Activated CD4-positive, alpha-beta T cell treated with anti-CD3 and anti-CD28 coated beads, Interleukin-2, amount 50 U/mL, for 16 hours (primary cell): Measurements from ENCODE around the gene MRPL21.

Experiments
- DNase-seq: peaks from one replicate; pipeline ENCODE4 v3.0.0-alpha.2; 2020

Gene MRPL21

DNA sequence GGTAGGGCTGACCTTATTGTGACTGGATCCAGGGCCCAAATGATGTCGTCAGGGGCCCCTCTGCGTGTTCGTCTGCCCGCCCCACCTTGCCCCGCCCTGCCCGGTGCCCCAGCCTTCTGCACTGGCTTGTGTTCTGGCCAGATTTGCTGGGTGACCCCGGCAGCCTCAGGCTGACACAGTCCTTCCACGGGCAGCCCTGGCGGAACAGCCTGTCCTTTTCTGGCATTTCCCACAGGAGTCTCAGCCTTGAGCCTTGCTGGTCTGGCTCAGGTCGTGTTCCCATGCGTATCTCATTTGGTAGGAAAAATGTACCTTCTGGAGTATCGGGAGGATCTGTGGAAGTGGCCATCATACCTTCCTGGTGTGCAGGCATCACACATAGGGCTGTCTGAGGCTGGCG lies 31.0 kb upstream of the MRPL21 start:
- no peak for DNase-seq

DNA sequence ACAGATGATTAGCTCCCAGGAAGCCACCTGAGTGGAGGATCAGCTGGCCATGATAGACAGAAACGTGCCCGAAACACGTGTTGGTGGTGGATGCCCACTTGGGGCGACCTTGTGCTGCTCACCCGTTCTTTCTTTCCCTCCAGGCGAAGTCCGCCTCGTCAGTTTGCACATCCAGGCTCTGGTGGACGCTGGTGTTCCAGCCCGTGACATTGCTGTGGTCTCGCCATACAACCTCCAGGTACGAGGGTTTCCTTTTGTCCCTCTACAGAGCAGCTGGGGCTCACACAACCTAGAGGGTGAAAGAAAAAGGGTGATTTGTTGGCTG lies 30.7 kb upstream of the MRPL21 start:
- no peak for DNase-seq

DNA sequence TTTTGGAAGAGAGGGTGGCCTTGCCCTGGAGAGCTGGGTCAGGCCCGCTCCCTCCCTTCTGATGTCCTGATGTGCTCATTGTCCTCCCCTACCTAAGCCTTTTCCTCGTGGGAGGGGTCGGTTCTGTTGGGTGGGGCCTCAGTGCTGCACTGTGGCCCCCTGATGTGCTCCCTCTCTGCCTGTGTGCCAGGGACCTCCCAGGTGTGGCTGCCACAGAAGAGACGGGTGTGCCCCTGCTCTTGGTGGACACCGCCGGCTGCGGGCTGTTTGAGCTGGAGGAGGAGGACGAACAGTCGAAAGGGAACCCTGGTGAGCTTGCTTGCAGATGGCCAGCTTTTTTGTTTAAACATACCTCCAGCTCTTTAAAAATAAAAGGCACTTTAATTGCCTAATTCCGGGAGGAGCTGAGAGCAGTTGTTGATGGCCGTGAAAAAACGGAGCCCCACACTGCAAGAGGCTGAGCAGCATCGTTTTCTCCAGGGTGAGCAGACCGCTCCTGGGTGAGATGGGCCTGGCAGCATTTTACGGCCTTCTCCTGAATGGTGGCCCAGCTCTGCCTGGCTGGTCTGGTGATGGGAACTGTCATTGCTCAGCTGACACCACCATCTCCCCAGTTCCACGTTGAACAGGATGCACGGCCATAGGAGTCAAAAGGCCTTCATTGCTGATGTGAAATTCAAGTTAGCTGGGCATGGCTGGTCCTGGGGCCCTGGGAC lies 30.1 kb upstream of the MRPL21 start:
- no peak for DNase-seq

DNA sequence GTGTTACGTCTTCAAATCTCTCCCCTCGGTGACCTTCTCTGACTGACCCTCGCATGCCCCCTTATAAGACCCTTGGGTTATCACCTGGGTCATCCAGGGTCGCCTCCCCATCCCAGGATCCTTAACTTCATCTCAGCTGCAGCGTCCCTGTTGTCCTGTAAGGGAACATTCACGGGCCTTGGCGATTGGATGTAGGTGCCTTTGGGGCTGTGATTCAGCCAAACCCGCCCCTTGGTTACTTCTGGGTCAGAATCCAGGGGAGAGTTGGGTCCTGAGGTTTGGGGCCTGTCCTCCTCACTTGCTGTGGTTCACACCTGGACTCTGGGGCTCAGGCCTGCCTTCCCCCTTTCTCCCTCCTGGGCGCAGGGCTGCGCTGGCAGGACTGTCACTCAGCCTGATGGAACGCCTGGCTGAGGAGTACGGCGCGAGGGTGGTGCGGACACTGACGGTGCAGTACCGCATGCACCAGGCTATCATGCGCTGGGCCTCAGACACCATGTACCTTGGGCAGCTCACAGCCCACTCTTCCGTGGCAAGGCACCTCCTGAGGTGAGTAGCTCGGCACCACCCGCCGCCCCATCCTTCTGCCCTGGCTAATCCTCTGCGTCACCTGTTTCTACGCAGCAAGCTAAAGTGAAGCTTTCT lies 29.4 kb upstream of the MRPL21 start:
- DNase-seq = no peak

DNA sequence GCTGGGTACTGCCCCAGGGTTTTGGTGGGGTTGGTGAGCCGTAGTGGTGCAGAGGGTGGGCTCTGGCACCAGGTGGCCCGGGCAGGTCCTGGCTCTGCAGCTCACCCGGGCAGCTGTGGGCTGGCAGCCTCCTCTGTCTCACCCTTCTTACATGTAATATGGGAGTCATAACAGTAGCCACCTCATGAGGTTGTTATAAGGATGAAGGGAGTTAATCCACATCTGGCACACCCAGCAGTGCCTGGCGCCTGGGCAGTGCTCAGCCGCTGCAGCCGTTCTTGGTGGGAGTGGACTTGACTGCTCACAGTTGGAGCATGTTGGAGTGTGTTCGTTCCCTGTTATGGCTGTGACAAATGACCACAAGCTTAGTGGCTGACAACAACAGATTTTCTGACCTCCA lies 28.7 kb upstream of the MRPL21 start:
- DNase-seq = no peak

DNA sequence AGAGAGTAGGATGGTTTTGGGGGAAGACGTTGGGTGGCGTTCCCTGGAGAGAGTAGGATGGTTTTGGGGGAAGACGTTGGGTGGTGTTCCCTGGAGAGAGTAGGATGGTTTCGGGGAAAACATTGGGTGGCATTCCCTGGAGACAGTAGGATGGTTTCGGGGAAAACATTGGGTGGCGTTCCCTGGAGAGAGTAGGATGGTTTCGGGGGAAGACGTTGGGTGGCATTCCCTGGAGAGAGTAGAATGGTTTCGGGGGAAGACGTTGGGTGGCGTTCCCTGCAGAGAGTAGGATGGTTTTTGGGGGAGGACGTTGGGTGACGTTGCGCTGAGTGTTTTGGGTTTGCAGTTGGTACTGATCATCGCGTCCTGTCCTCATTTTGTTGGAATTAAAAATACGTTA lies 28.3 kb upstream of the MRPL21 start:
- no peak for DNase-seq

DNA sequence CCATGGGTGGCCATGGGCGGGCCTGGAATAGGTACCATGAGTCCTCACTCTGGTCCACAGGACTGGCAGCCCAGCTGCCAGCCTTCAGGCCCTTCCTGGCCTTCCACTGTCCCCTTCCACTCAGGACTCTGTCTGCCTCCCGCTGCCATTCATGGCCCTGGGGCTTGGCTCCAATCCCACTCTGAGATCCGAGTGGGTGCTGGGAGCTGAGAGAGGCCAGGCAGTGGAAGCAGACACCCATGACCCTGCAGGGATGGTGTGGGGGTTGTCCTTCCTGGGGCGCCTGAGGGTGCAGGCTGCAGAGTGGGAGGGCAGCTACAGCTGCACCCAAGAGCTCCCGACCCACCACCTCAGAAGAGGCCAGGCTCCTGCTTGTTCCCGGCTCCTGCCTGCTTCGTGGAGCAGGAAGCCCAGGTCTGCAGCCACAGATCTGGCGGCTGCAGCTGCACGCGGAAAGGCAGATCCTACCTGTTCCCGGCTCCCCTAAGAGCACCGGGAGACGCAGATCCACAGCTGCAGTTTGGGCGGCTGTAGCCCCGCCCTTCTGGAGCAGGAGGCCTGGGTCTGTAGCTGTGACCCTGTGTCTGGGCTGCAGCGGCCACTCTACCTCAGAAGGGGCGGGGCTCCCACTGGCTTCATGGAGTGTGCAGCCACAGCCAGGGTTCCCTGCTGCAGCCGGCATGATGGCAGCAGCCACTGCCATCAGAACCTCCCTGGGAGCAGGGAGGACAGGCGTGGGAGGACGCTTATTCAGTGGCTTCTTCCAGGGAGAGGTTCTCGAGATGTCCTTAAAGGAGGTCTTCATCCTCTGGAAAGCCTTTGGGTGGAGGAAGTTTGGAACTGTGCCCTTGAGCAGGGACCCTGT lies 27.6 kb upstream of the MRPL21 start:
- no peak for DNase-seq

DNA sequence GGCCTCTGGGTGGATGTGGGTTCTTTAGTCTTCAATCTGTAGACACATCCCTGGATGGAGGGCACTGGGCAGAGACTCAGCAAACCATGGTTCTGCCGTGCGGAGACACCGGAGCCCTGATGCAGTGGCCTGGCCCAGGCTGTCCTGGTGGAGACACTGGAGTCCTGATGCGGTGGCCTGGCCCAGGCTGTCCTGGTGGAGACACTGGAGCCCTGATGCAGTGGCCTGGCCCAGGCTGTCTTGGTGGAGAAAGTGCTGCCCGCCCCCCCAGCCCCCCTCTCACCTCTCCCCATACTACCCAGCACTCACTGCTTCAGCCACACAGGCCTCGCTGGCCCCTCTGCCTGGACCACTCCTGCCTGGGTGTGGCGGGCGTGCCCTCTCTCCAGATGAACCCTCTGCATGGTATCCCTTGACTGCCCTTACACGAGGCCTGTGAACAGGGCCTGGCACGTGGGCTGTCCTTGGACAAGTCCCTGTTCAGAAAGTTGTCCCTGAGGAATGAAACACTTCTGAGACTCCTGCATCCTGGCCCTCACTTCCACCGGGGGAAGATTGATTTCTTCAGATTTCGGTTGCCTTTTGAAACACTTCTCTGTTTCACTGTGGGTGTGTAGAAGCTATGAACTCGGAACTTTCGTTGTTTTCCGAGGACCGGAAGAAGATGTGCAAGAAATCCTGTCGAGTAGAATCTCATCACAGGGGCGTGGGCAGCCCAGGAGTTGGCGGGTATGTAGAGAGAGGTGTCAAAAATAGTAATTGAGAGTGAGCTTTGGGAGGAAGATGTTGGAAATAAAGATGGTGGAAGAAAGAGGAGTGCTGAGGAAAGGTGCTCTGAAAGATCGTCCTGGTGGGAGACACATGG lies 26.3 kb upstream of the MRPL21 start:
- DNase-seq = no peak

DNA sequence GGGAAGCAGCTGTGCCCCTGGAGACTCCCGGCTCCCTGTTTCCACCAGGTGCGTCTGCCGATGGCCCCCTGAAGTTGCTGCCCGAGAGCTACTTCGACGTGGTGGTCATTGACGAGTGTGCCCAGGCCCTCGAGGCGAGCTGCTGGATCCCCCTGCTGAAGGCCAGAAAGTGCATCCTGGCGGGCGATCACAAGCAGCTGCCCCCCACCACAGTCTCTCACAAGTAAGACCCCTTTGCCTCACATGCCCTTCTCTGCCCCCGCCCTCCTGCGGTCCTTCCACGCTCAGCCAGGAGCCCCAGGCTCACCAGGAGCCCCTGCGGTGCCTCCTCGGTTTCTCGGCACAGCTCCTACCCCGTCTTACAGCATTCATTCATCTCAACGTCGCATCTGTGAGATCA lies 25.5 kb upstream of the MRPL21 start:
- no peak for DNase-seq

DNA sequence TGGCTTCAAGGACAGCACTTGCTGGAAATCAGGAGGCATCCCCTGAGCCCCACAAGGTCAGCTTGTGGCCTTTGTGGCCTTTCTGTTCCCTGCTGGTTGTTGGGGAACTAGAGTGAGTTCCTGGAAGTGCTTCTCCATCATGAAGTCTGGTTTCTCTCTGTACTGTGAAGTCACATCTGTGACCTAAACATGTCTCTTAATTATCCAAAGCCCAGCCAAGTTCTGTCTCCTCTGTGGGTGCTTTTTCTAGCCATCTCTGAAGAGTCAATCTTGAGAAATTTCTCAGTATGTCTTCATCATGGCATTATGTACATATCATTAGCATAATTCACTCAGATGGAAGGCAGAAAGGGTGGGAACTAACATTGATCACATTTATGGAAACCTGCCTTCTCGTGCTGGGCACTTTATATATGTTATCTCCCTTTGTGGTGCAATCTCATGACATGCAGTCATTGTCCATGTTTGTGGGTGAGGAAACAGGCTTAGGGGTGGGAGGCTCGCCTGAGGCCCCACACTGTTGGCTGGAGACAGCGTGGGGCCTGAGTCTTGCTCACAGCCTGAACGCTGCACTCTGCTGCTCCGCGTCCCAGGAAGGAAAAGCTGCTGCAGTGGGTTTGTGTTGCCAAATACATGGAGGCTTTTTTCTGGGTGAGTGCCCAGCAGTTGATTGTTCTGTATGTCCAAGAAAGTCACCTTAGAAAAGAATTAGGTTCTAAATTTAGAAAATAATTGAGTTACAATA lies 24.7 kb upstream of the MRPL21 start:
- DNase-seq = no peak

DNA sequence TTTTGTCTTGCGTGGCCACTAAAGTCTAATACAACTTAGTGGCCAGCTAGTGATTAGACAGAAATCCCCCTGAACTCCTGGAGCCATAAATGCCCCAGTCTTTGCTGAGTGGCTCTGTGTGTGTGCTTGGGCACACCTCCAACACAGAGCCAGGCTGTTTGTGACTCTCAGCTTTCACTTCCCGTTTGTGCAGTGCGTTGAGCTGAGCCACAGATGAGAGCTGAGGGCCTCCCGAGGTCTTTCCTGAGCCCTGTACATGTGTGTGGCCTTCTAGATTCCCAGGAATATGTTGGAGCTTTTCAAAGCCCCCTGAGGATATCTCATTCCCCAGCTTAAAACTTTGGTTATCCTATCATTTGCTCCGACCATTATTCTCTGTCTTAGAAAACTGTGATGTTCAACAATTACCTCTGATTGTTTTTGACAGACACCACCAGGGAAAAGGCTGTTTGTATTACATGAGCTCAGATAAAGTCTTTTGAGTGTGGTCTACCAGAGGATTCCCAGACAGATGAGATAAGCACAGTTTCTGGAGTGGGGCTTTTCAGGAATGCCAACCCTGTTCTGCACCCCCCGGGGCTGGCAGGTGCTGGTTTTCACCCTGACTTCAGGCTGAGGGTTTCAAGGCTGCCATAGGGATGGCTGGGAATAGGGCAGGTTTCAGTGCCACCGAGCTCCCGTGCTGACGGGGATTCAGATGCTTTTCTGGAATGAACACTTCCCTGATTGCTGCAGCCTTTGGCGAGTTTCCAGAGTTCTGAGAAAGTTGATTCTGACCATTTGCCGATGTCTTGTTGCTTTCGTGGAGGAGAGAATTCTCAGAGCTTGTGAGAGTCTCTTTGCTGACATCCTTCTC lies 23.9 kb upstream of the MRPL21 start:
- no peak for DNase-seq

DNA sequence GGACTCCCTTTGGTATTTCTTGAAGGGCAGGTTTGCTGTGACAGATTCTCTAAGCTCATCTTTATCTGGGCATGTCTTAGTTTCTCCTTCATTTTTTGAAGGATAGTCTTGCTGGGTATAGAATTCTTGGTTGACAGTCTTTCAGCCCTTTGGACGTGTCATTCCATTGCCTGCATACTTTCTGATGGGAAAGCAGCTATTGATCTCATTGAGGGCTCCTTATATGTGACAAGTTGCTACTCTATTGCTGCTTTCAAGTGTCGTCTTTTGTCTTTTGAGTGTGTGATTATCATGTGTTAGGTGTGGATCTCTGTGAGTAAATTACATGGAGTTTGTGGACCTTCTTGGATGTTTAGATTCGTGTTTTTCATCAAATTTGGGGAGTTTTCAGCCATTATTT lies 22.0 kb upstream of the MRPL21 start:
- DNase-seq = no peak

DNA sequence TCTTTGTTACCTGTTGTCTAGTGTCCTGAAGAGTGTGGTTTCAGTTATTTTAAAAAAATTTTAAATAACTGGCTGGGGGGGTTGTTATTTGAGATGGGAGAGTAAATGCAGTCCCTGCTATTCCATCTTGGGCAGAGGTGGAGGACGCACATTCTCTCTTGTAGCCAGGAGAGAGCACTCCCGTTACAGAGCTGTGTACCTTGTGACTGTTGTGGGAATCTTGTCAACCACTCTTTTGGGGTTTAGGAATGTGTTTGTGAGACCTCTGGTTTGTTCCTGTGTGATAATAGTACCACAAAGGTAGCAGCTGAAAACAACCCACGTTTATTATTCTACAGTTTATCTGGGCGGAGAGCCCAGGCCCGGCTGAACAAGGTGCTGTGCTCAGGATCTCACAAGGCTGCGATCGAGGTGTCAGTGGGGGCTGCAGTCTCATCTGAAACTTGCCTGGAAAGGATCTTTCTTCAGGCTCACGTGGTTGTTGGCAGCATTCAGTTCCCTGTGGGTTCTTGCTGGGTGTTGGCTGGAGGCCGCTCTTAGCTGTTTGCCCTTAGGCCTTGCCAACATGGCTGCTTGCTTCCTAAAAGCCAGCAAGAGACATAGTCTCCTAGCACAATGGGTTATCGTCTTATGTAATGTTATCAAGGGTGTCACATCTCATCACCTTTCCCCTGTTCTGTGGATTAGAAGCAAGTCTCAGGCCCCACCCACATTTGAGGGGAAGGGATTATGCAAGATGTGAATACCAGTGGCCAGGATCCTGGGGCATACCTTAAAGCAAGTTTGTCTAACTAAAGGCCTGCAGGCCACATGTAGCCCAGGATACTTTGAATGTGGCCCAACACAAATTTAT lies 20.7 kb upstream of the MRPL21 start:
- no peak for DNase-seq

DNA sequence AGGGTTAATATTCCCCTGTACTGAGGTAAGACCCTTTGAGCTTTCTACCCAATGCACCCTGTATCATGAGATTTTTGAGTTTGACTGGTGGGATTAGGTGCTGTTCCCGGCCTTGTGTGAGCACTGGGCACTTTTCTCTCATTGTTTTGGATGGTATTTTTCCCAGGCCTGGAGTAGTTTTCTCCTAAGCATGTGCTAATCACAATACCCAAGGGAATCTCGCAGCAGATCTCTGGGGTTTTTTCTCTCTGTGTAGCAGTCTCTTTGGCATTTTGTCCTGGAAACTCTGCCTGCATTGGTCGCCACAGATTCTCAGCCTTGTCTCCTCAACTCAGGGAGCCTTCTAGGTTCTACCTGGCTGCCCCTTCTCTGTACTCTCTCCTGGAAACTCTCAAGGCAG lies 20.0 kb upstream of the MRPL21 start:
- DNase-seq = no peak

DNA sequence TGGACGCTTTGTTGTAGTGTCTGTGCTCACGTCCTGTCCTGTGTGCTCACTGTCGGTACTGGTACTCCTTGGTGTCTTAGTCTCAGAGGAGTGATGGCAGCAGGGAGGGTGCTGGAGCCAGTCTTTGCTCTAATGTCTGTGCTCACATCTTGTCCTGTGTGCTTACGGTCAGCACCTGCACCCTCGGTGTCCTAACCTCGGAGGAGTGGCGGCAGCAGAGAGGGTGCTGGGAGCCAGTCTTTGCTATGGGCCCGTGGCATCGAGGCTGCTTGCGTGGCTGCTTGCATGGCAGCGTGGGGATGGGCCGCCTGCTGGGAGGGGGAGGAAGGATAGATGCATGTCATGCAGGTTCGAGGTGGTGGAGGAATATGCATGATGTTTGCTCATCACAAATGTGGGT lies 12.8 kb upstream of the MRPL21 start:
- no peak for DNase-seq

DNA sequence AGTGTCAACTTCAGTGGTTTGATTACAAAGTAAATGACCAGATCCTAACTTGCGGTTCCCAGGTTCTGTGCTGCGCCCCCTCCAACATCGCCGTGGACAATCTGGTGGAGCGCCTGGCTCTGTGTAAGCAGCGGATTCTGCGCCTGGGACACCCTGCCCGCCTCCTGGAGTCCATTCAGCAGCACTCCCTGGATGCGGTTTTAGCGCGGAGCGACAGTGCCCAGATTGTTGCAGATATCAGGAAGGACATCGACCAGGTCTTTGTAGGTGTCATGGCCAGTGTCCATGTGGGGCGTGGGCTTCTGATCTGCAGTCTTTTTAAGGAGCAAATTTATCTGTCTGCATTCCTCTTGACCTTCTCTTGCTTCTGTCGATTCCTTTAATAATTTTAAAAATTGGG lies 11.1 kb upstream of the MRPL21 start:
- no peak for DNase-seq

DNA sequence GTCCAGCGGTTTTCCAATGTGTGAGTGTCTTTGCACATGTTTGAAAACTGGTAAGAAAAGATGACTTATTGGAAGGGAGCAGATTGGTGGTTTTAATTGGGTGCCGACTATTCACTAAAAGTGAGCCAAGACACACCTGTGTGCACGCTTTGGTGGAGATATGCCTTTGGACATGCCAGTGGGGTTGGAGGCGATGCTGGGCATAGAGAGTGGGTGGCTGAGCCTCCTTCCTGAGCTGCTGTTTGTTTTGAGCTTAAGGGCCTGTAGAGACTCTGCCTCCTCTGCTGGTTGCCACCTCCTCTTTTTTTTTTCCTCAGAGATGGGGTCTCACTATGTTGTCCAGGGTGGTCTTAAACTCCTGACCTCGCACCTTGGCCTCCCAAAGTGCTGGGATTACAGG lies 9.6 kb upstream of the MRPL21 start:
- no peak for DNase-seq

DNA sequence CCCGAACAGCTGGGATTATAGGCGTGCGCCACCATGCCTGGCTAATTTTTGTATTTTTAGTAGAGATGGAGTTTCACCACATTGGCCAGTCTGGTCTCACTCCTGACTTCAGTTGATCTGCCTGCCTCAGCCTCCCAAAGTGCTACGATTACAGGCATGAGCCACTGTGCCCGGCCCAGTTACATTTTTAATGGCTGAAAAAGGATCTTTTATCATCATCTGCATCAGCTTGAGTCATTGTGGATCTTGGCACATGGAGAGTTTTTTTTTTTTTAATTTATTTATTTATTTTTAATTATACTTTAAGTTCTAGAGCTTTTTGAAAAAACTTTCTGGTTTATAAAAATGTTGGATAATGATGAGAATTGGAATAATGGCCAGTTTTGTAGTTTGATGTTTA lies 8.6 kb upstream of the MRPL21 start:
- no peak for DNase-seq

DNA sequence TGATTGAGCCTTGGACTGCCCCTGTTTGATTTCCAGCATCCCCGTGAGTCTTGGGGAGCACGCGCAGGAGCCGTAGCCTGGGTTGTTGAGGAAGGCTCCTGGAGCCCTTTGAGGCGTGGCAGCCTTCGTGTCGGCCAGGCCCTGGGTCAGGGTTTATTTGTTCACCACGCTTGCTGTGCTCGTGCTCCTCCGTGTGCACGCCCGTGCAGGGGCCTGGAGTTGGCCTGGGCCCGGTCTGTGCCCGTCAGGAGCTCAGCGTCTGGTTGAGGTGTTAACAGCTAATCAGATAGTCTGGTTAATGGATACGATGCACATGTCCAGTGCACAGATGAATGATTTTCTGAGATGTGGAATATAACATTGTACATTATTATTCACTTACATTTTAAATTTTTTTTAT lies 8.1 kb upstream of the MRPL21 start:
- no peak for DNase-seq

DNA sequence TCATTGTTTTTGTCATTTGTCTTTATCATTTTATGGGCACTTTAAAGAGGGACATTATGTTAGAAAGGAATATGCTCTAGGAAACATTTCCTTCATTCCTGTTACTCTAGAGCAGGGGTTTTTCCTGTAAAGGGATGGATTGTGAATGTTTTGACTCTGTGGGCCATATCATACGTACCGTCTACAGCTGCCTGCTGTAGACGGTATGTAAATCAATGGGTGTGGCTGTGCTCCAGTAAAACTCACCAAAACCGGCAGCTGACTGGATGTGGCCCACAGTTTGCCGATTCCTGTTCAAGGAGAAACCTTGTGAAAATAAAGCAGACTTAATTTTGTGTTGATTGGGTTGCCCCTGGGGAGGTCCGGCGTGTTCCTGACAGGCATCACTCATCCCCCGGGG lies 7.3 kb upstream of the MRPL21 start:
- no peak for DNase-seq

DNA sequence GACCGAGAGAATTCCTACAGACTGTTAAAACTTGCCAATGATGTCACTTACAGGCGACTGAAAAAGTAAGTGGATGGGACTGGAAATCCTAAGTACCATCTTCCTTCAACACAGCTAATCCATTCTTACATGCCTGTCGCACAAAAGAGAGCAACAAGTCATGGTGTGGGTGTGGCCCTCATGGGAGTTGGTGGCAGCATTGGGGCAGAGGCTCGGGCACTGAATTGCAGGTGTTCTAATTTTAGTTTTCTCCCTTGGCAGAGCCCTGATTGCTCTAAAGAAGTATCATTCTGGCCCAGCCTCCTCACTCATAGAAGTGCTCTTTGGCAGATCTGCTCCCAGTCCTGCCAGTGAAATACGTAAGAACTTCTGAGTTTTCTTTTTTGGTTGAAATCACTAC lies 4.6 kb upstream of the MRPL21 start:
- DNase-seq = no peak
